ENCODE data around the gene KRTAP5-5.
"Not testable (repeated sequence)": the region's sequence is repeated elsewhere in the genome, so short reads cannot be mapped to it uniquely, and the experiment has no call there.

KRTAP5-5 gene

DNA sequence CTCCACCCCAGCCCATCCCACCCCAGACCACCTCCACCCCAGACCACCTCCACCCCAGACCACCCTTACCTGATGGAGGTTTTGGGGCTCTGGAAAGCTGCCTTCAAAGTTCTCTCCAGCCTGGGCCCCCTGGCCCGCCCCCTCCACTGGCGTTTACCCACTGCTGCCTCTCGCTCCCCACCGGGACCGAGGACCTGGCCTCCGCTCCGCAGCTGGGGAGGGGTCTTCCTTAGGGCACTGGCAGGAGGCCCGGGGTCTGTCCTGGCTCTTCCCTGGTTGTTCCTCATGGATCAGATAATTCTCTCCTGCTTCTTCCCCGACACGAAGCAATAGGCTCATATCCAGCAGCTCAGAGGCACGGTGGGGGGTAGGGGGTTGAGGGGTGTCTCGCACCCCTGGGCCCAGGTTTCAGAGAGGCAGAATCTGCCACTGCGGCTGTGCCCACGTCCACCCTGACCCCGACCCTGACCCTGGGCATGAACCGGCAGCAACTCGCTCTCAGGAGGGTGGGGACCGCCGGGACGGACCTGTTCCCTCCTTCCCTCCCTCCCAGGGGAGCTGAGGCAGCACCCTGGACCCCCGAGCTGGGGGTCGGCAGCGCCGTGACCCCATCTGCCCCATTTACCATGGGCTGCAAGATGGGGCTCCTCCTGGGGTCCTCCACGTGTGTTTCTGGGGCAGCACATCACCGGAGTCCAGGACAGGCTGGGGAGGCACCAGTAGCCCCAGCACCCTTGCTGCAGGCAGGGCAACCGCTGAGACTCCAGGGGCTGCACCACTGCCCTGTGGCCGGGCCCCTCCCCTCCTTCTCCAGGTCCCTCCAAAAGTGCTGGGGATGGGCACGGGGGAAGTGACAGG, 12.9 kb downstream of the KRTAP5-5 start:
- DNase-seq (ENCODE audit: low read depth in 2 of 2), result no peak

DNA sequence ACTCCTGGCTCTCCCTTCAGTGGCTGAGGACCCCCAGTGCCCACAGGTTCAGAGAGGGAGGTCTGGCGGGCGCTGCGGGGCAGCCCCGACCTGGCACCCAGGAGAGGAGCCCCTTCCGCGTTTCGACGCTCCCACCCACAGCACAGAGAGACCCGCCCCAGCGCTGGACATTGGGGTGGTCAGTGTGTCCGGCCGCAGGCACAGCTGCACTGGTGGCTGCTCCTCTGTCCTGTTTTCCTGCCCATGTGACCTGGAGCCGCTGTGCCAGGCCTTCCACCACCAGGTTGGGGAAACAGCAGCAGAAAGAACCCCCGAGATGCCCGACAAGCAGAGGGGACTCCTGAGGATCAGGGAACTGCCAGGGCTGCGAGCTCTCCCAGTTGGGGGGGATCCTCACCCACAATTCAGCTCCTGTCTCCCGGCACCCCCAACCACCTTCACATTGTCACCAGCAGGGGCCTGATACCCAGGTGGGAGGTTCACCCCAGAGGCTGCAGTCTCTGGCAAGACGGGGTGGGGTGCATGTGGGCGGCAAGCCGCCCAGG, 13.6 kb downstream of the KRTAP5-5 start:
- no peak for DNase-seq (ENCODE audit: low read depth in 2 of 2)

DNA sequence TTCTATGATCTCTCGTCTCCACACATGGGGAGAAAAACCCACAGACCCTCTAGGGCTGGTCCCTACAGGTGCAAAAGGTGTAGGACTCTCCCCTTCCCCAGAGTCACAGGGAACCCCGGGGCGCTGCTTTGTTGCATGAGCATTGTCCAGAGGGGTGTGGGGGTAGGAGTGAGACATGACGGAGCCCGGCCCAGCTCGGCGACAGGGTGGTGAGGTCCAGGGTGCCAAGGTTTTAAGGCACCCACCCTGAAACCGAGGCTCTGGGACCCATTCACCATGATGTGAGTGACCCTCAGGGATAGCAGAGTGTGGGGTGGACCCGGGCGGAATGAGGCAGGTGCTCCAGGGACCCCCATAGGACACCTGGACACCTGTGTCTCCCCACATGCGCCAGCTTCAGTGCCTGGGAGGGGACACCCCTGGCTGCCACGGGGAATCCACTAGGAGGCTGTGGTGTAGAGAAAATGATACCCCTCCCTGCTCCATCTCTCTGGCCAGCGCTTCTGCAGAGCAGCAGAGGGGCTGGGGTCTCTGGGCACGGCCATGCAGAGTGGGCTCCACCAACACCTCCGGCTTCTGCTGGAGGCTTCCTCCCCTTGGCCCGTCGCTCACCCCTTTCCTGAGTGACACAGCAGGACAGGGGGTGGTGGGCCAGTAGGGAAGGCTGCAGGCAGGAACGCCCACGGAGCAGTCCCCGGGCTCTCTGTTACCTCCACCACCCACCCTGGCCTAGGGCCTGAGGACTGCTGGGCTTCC, 15.2 kb downstream of the KRTAP5-5 start:
- no peak for DNase-seq (ENCODE audit: low read depth in 2 of 2)

DNA sequence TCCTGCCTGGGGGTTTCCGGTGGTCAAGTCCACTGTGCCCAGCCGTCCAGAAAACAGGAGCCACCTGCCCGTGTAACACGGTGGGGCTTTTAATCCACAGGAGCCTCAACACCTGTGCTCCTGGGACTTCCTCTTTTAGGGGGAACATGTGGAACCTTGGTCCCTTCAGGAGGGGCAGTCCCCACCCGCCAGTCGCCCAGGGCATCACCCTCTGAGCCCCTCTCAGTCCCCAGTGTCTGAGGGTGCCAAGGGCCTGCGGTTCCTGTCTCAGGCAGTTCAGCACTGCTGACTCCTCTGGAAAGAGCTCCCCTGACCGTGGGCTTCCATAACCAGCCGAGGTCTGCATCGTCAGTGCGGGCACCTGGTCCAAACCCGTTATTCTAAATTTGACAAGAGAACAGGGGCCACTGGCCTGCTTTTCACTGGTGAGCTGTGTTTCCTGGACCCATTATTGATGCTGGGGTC, 15.8 kb downstream of the KRTAP5-5 start:
- no peak for DNase-seq (ENCODE audit: low read depth in 2 of 2)

DNA sequence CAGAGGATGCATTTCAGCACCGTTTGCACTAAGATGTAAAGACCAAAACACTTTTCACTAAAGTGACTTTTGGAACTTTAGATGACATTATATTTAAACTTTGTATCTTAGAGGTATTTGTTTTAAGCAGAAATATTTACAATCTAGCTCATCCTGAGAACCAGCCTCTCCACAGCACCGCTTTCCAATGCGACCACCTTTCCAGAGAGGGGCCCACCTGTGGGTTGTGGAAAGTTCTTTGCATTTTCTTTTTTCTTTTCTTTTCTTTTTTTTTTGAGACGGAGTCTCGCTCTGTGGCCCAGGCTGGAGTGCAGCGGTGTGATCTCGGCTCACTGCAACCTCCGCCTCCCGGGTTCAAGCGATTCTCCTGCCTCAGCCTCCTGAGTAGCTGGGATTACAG, 17.0 kb downstream of the KRTAP5-5 start:
- DNase-seq (ENCODE audit: low read depth in 2 of 2), result not testable (repeated sequence)

DNA sequence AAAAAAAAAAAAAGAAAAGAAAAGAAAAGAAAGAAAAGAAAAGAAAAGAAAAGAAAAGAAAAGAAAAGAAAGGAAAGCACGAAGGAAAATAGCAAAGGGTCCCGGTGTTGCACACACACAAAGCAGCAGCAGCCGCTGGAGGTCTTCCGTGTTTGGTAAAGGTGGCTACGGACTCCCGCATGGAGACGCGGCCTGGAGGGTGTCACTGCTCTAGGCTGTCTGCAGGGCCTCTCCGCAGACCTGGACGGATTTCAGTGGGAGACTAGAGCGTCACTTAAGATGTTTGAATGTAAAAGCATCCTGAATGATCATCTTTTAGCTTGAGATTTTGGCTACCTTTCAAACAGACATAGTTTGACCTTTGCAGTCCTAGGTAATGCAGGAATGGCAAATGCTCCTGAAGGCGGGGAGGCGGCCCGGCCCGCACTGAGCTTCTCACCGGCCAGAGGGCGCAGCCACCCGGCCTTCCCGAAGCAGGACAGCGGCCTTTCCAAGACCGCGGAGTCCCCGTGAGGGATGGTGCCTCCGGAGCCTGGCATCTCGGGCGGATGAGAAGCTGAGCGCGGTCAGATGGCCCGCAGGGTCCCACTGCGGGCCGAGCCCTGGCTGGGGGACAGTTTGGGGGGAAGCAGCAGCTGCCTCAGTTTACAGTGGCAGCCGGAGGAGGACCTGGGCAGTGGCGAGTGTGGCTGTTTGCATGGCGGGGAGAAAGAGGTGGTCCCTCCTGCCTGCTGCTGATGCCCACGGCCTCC, 18.5 kb downstream of the KRTAP5-5 start:
- no peak for DNase-seq (ENCODE audit: low read depth in 2 of 2)

DNA sequence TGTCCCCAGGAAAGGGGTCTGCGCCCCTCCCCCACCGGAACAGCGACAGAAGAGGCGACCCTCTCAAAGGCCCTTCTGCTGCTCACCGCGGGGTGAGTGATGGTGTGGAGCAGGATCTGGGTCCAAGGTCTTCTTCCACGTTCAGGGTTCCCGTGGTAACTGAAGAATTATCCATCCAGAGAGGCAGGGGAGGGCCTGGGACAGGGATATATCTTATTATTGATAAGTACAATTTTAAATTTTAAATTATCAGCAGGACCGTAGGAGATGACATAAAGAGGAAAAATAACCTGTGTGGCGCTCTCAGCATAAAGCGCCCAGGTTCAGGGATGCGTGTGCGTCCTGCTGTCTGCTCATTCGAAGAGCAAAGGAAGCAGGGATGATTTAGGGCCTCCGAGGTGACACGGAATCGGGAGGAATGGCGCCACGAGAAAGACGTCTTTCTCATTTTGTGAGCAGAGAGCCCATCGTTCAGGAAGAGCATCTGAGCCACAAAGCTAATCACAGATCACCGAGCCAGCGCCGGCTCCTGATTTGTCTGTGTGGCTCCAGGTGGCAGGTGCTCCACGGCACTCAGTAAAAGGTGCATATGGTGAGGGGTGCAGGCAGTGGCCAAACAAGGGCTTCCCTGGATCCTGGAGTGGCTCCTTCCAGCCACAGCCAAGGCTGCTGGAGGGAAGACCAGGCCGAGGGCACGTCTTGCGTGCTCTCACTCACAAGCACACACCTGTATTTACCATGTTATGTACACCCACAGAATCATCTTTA, 19.3 kb downstream of the KRTAP5-5 start:
- DNase-seq (ENCODE audit: low read depth in 2 of 2), result no peak

DNA sequence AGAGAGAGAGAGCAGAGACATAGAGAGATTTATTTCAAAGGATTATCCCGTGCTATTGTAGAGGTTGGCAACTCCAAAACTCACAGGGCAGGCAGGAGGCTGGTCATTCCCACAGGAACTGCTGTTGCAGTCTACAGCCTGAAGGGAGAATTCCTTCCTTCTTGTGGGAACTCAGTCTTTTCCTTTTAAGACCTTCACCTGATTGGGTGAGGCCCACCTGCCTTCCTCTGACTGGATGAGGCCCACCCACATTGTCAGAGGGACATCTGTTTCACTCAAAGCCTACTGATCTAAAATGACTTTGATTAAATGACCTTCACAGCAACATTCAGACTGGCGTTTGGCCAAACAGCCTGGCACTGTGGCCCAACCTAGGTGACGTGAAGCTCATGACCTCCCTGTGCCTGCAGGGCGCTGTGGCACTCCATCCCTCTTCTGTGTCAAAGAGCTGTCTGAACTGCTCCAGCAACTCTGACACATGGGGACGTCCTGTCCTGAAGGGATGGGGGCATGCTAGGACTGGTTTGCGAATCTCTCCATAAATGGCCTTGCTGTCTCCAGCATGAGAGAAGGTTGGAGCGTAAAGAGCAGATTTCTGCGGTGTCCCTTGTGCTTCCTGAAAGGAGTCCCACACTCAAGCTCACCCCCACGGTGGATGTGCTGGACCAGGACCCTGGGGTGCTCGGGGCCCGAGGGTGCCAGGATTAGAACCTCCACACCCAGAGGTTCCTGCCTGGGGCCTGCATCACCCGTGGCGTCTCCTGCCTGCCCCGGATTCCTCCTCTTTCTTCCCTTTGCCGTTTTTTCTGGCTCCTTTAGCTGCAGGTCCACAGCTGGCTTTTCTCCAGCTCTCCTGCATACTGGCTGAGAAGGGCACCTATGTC, 20.7 kb downstream of the KRTAP5-5 start:
- DNase-seq (ENCODE audit: low read depth in 2 of 2), result no peak

DNA sequence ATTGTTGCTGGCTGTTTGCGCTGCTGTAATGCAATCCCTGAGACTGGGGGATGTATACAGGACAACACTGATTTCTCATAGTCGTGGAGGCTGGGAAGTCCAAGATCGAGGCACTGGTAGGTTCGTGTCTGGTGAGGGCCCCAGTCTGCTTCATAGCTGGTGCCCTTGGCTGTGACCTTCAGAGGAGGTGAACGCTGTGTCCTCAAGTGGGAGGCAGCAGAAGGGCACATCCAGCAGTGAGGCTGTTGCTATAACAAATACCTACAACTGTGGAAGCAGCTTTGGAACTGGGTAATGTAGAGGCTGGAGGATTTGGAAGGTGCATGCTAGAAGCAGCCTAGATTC, 21.3 kb downstream of the KRTAP5-5 start:
- DNase-seq (ENCODE audit: low read depth in 2 of 2), result no peak

DNA sequence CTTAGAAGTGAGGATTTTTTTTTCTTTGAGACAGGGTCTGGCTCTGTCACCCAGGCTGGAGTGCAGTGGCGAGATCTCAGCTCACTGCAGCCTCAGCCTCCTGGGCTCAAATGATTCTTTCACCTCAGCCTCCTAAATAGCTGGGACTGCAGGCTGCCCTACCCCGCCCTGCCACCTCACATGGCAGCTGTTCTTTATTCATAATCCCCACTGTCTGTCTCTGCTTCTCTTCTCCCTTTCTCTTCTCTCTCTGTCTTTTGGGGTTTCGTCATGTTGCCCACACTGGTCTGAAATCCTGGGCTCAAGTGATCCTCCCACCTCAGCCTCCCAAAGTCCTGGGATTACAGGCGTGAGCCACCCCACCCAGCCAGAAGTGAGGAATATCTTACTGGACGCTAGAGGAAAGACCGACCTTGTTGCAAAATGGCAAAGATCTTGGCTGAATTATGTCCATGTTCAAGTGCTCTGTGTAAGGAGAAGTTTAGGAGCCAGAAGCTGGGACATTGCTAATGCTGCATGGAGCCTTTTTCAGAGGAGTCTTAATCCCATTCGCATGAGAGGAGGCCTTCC, 21.9 kb downstream of the KRTAP5-5 start:
- DNase-seq (ENCODE audit: low read depth in 2 of 2), result no peak

DNA sequence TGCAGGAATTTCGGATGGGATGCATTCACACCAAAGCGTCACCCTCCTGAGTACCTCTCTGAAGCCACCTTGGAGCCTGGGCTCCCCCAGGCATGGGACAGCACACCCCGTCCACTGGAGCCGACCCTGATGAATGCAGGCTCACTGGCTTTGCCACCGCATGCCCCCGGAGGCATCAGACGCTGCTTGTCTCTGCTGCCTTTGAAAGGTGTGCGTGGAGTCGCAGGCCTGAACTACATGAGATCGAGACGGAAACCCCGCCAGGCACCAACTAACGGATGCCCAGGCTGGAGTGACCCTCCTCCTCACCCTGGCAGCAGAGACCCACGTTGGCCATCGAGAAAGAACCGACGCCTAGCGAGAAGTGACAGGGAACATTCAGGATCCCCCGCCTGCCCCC, 22.5 kb downstream of the KRTAP5-5 start:
- no peak for DNase-seq (ENCODE audit: low read depth in 2 of 2)

DNA sequence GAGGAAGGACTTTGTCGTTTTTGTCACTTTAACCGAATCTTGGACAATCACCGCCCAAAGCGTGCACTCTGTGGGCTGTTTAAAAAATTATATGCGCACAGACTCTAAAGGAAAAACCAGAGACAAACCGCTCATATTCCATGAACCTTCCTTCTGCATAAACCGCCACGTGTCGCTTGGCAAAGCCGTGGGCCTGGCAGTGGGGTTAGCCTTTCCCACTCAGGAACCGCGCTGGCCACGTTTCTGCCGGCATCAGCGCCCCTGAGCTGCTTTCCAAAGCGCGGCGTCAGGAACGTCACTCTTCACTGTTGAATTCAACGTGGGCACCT, 22.8 kb downstream of the KRTAP5-5 start:
- no peak for DNase-seq (ENCODE audit: low read depth in 2 of 2)

DNA sequence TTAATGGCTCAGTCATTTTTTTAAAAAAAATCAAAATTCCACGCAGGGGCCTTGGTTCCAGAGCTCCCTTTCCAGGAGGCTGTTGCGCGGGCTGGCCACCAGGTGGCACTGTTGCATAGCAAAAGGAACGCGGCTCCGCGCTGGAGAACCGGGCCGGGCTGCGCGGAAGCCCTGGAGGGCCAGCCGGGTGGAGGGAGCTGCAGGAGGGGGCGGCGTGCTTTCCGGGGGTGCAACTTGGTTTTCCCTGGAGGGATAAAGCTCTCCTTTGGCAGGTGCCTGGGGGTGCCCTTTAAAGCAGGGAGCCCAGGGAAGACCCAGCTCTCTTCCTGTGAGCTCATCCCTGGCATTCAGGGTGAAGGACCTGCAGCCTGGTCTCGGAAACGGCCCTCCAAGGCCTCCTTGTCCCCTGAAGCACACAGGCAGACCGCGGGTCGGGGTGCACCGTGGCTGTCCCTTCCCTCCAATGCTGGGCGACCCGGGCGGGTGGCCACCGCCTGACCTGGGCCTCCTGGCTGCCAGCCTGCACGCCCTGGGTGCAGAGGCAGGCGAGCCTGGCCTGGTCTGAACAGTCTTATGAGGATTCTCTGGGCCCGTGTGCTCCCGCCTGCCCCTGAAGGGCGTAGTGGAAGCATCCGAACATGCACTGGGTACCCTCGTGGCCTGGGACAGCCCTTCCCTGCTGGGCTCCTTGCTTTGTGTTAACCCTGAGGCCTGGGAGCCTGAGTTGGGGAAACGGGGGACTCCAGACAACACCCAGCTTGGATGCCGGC, 23.4 kb downstream of the KRTAP5-5 start:
- peak; percentile 51 for DNase-seq (ENCODE audit: low read depth in 2 of 2)

DNA sequence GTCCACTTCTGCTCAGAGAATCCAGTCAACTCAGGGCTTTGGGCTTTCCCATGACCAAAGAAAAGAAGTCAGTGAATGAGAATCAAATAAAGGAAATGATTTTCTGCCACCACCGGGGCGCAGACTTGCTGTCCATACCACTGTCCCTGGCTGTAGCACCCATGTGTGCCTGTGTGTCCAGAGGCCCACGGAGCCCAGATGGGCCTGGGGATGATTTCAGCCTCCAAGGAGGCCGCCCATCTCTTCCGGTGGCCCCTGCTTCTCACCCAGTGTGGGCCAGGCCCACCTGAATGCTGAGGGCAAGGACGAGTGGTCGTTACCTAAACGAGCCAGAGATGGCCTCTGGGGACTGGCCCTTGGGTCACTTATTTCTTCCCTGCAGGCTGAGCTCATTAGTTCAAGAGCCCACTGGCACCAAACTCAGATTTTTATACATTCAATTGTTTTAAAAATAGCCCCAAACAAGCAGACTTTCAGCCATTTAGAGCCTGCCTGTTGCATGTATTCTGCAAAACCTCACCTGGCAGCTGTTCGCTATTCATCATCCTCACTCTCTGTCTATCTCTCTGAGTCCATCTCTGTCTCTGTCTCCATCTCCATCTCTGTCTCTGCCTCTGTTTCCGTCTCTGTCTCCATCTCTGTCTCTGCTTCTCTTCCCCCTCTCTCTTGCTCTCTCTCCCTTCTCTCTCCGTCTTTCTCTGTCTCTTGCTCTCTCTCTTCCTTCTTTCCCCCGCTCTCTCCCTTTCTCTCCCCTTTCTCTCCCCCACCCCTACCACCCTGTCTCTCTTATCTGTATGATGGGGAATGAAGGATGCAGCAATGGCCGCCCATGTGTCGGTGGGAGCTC, 24.2 kb downstream of the KRTAP5-5 start:
- DNase-seq (ENCODE audit: low read depth in 2 of 2), result no peak

DNA sequence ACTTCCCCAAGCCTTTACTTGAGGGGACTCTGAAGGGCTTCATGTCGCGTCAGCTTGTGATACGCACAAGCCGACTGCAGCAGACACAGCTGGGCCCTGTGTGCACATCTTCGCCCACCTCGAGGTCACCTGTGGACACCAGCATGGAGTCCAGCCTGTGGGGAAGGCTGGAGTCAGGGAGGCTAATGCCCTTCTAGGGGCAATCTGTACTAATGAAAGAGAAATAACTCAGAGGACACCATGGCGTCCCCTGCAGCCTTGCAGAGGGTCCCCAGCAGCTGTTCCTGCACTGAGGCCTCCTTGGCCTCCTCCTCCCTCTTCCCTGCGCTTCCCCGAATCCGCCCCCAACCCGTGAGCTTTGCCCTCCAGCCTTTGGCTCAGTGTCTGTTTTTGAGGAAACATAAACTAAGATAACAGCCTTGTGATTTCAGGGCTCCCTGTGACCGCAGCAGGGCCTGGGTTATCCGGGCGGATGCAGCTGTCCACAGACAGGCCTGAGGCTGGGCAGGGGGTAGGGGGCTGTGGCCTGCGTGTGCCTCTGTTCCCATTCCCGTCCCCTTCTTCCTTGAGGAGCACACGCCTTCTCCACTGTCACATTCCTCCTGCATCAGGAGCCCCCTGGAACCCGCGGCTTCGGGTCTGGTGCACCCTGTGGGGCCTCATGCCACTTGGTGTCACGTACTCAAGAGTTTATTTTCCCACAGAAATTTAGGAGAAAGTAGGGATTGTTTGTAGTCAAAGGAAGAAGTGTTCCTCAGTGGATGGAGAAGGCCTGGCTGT, 25.0 kb downstream of the KRTAP5-5 start:
- no peak for DNase-seq (ENCODE audit: low read depth in 2 of 2)

DNA sequence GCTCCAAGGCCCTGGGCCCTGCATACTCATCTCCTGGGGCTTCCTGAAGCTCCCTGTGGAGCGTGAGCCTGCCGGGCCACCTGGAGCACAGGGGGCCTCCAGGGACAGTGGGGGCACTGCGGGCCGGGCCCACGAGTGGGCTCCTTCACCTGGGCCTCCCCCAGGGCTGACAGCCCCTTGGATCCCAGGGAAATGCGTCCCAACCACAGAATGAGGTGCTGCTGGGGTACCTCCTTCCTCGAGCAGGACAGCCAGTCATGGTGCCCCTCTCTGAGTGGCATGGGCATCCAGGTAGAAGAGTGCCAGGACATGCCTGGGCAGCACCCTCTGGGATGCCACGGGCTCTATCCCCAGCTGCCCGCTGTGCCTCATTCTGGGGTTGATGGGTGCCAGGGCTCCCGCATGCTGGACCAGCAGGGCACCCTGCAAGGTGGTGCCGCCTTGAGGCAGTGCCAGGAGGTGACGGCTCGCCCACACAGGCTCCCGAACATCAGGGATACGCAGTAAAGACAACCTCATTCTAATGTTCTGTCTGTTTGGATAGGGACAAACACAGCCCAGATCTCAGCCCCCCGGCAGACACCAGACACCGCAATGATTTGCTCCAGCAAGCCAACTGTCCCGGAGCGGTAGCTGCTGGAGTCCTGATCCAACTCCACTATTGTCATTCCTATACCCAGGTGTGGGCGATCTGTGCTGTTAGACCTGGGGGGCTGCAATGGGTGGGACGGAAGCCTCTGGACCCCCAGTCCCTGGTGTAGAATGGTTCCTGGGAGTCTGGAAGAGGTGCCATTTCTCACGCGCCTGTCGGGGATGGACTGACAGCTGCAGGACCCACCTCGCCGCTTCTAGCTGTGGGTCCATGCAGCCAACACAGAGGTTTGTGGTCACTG, 25.8 kb downstream of the KRTAP5-5 start:
- no peak for DNase-seq (ENCODE audit: low read depth in 2 of 2)

DNA sequence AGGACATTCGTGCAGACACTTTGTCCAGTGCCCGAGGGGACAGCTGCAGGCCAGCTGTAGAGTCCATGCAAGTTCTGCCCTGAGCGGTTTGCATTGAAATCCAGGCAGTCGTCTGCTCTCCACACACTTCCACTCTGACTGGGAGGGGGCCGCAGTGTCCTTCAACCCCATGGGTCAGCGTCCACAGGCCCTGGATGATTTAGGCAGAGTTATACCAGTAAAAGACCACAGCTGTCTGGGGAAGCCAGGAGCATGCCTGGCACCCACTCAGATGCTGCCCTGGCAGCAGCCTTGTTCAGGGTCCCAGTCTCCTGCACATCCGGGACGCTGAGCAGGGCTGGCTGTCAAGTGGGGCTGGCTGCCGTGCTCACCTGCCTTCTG, 26.5 kb downstream of the KRTAP5-5 start:
- DNase-seq (ENCODE audit: low read depth in 2 of 2), result no peak
